GM19035 (cell line): ENCODE data around the gene RAP1GAP.

ENCODE experiments used
- ATAC-seq: cut with Tn5 transposase; IDR thresholded peaks from one replicate; pipeline ENCODE4 v1.9.1; 2021; ENCODE audit not compliant: unreplicated experiment

The RAP1GAP gene

GRCh38 chr1:21596174-21596573, 73.0 kb downstream of the RAP1GAP start:
- no peak for ATAC-seq

GRCh38 chr1:21594935-21595897, 73.9 kb downstream of the RAP1GAP start:
- no peak for ATAC-seq

- ATAC-seq: no peak
Measured at GRCh38 chr1:21594501-21594900, 74.7 kb downstream of the RAP1GAP start.

GRCh38 chr1:21593231-21593630, 75.9 kb downstream of the RAP1GAP start:
- ATAC-seq: no peak

GRCh38 chr1:21592086-21592865, 76.9 kb downstream of the RAP1GAP start:
- no peak for ATAC-seq

GRCh38 chr1:21590934-21591333, 78.2 kb downstream of the RAP1GAP start:
- no peak for ATAC-seq

- ATAC-seq: no peak
Measured at GRCh38 chr1:21590126-21590880, 78.9 kb downstream of the RAP1GAP start.

GRCh38 chr1:21589618-21590017, 79.5 kb downstream of the RAP1GAP start:
- no peak for ATAC-seq

GRCh38 chr1:21587602-21587953, 81.6 kb downstream of the RAP1GAP start:
- no peak for ATAC-seq

GRCh38 chr1:21586846-21587601, 82.1 kb downstream of the RAP1GAP start:
- ATAC-seq: no peak

GRCh38 chr1:21586222-21586621, 82.9 kb downstream of the RAP1GAP start:
- no peak for ATAC-seq

GRCh38 chr1:21585037-21585436, 84.1 kb downstream of the RAP1GAP start:
- no peak for ATAC-seq

GRCh38 chr1:21584096-21584495, 85.1 kb downstream of the RAP1GAP start:
- no peak for ATAC-seq

GRCh38 chr1:21579791-21580190, 89.4 kb downstream of the RAP1GAP start:
- no peak for ATAC-seq

- ATAC-seq: no peak
Measured at GRCh38 chr1:21577933-21578332, 91.2 kb downstream of the RAP1GAP start.

- ATAC-seq: no peak
Measured at GRCh38 chr1:21577324-21577723, 91.8 kb downstream of the RAP1GAP start.

- ATAC-seq: no peak
Measured at GRCh38 chr1:21576798-21577187, 92.4 kb downstream of the RAP1GAP start.

- no peak for ATAC-seq
Measured at GRCh38 chr1:21576031-21576797, 92.9 kb downstream of the RAP1GAP start.

GRCh38 chr1:21575351-21575942, 93.7 kb downstream of the RAP1GAP start:
- ATAC-seq: no peak
